Islet precursor cell (in vitro differentiated cells): ENCODE measurements around the gene PPIF.
"Not testable (repeated sequence)": the region's sequence is repeated elsewhere in the genome, so short reads cannot be mapped to it uniquely, and the experiment has no call there.

Source experiments
- DNase-seq: peaks from one replicate; pipeline ENCODE4 v3.0.0-alpha.2; 2018

PPIF gene

DNA sequence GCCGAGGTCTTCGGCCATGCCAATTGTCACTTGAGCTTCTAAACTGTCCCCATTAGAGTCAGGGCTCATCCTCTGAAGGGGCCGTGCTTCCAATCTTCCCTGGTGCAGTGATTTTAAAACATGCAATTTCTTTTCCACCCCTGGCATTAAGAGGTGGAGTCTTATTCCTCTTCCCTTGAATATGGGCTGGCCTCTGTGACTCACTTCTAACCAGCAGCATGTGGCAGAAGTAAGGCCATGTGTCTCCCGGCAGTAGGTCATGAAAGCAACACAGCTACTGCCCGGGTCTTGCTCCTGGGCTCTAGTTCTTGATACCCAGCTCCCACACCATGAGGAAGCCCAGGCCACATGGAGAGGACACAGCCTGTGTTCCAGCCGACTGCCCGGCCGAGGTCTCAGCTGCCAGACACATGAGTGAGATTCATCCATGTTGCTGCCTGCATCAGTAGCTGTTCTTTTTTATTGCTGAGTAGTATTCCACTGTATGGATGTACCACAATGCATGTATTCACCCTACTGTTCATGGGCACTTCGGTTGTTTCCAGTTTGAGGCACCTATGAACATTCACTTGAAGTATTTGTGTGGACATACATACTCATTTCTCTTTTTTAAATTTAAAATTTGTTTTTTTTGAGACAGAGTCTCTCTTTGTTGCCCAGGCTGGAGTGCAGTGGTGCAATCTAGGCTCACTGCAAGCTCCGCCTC, 14.5 kb upstream of the PPIF start:
- DNase-seq, result not testable (repeated sequence)

DNA sequence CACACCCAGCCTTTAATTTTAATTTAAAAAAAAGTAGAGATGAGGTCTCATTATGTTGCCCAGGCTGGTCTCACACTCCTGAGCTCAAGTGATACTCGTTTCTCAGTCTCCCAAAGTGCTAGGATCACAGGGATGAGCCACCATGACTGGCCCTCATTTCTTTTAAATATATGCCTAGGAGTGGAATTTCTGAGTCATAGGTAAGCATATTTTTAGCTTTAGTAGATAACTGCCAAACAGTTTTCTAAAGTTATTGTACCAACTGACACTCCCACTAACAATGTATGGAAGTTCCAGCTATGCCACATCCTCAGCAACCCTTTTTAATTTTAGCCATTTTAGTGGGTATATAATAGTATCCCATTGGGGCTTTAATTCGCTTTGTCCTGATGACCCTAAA, 13.8 kb upstream of the PPIF start:
- no peak for DNase-seq

DNA sequence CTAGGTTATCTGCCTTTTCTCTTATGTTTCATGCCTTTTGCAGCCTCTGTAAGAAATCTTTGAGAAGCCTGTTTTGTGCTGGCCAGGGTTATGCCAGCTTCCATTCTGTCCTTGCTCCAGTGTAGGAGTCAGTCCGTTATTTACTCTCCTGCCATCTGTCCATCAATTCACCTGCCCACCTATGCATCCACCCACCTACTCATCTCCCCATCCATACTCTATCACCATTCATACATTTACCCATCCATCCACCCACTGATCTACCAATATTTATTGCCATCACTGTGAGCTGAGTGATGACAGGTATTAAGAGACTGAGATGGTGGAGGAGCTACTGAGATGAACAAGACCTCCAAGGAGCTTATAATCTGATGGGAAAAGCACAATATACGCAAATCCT, 12.7 kb upstream of the PPIF start:
- DNase-seq, result no peak

DNA sequence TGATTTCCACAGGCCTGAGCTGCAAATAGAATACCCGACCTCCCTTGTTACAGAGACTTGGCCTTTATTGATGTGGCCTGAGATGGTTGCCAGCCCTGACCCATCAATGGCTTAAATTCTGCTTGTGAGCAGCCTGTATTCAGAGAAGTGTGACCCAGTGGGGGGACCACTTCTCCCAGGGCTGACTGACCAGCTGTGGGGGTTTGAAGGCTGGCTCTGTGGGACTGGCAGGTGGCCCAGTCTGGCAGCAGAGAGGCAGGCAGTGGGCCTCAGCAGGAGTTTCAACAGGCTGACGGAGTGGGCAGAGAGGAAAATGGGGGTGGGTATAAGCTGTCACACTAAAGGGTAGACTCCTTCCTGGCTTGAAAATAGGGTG, 12.2 kb upstream of the PPIF start:
- DNase-seq, result no peak

DNA sequence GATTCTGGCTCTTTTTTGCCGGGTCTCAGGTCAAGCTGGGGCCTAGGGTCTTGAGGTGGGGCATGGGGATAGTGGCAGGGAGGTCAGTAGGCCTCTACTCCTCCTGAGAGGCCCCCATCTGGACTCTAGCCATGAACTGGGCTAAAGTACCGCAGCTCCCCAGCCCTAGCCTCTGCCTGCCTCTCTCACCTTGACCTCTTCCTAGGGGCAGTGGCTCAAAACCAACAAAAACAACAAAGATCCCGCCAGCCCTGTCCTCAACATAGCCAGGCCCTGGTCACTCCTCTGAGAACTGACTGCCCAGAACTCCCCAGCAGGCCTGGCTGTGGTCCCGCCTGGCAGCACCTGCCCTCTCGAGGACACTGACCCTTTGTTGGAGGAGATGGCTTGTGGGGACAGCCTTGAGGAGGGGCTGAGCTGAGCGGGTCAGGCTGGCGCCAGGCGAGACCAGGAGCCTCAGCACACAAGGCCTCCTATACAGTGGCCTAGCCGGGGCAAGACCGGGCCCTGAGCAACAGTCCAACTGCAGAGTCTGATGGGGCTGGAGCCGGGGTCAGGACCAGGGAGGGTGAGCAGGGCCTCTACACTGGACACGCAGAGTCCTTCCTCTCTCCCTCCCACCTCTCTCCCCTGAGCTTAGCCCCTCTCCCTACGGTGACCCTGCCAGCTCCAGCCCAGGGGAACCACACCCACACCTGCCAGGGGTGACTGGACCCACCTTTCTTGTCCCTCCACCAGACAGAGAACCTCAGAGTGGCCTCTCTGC, 11.6 kb upstream of the PPIF start:
- no peak for DNase-seq

DNA sequence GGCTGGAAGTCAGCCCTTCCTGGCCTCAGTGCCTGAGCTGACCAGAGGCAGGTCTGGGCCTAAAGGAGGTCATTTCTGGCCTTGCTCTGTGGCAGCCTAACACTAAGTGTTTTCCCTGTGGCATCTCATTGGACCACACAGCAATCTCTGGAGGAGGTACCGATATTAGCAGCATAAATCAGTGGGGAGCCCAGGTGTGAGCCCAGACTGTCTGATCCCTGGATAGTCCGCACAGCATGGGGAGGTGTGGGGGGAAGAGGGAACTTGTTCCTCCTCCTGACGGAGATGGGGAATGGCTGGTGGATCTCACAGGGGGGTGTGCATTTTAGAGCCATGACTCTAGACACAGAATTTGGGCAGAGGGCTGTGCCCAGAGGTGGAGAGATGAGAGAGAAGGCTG, 11.0 kb upstream of the PPIF start:
- DNase-seq, result no peak

DNA sequence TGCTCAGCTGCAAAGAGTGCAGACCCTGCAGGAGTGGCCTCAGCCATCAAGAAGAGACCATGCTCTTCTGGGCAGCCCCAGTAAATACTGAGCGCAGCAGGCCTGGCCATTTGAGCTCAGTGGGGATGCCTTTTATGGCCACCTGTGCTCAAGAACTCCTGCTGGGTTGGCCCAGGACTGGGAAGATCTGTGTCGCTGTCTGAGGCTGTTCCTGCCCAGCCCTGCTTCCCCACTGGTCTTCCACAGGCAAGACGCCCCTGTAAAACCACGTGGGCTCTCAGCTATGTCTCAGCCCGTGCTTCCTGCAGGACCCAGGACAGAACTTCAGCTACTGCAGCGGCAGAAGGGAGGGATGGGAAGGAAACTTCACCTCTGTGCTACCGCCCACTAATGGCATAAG, 10.5 kb upstream of the PPIF start:
- DNase-seq, result peak; percentile 70

DNA sequence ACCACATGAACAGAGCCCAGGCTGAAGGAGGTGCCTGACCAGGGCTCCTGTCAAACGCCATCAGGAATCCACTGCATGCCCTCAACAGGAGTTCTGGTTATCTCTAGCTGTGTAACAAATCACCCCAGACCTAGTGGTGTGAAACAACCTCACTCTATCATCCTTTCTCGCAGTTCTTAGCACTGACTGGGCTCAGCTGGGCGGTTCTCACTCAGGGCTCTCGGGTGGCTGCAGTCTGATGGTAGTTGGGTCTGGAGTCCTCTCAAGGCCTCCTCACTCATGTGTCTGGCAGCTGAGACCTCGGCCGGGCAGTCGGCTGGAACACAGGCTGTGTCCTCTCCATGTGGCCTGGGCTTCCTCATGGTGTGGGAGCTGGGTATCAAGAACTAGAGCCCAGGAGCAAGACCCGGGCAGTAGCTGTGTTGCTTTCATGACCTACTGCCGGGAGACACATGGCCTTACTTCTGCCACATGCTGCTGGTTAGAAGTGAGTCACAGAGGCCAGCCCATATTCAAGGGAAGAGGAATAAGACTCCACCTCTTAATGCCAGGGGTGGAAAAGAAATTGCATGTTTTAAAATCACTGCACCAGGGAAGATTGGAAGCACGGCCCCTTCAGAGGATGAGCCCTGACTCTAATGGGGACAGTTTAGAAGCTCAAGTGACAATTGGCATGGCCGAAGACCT, 9.3 kb upstream of the PPIF start:
- DNase-seq, result not testable (repeated sequence)

DNA sequence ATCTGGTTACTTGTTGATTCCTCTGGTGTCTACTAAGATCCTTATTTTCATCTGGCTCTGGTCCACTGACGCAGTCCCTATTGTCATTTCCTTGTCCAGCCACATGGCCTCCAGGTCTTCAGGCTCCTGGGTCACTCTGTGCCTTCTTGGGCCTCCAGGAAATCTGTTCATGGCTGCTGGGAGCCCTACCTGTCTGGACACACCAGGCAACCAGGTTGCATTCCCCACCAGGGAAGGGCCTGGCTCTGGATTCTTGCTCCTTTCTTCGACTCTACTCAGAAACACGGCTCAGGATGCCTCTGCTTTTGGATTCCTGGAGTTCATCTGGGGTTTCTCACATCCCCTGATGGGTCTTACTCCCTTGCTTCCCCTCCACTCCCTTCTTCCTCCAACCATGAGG, 8.0 kb upstream of the PPIF start:
- DNase-seq, result no peak

DNA sequence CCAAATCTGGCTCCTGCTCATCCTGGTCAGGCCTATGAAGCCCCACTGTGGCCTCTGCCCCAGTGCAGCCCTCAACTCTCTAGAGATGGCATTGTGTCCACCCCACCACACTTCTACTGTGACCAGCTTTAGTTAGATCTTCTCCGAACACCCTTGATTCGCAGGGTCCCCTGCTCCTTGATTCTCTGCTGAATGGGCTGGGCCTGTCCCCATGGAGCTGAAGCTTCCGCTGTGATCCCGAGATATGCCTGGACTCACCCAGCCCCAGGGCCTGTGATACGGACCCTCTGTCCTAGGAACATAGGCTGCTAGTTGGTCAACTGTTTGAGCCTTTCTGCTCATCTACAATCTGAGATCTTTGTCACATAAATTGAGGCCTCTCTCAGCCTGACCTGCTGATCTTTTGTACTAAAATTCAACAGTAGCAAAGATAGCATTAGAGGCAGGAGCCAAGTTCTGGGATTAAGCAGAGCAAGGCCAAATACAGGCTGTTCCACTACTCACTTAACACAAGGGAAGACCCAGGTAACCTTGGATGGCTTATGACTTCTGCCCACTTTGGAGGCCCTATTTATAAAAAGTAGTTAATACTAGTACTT, 6.5 kb upstream of the PPIF start:
- peak; percentile 48 for DNase-seq

DNA sequence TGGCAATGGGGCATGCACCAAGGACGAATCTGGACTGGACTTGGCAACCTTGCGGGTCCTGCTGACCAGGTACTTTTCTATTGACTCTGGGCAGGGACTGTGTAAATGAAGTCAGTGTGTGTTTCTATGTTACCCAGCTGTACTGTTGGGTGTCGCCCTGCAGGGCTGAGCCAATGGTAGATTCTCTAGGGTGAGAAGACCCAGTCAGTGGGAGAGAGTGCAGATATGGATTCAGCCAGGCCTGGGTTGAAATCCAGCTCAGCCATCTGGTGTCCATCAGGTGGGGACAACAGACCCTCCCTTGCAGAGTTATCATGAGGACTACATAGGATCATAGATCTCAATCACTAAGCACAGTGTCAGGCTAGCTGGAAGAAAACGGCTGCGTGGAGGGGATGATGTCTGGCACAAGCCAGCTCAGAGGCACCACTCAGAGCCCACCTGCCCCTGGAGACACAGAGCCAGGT, 4.9 kb upstream of the PPIF start:
- peak; percentile 15 for DNase-seq

DNA sequence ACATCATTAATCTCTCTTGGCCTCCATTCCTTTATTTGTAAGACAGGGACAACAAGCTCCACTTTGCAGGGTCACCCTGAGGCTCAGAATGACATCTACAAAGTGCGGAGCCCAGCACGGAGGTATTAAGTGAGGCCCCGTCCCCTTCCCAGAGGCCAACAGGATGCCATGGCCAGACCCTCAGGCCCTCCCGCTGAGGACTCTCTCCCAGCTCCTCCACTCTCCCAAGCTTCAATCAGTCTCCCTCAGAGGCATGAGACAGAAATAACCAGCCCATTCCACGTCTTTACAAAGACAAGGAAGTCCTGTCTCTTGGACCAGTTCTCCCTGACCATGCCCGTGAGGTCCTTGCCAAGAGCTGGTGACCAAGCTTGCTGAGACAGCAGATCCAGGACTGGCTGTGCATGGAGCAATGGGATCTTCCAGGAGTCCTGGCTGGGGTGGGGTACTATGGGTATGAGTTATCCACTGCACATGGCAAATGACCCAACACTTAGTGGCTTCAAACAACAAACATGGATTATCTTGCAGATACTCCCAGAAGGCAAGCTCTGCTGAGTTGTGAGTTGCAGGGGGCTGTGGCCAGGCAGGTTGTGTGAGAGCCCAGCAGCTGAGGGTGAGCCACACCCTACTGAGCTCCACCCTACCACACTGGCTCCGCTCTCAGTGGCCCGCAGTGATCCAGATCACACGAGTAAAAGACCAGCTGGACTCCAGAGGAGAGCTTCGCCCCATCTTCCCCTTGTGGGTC, 4.3 kb upstream of the PPIF start:
- peak; percentile 41 for DNase-seq

DNA sequence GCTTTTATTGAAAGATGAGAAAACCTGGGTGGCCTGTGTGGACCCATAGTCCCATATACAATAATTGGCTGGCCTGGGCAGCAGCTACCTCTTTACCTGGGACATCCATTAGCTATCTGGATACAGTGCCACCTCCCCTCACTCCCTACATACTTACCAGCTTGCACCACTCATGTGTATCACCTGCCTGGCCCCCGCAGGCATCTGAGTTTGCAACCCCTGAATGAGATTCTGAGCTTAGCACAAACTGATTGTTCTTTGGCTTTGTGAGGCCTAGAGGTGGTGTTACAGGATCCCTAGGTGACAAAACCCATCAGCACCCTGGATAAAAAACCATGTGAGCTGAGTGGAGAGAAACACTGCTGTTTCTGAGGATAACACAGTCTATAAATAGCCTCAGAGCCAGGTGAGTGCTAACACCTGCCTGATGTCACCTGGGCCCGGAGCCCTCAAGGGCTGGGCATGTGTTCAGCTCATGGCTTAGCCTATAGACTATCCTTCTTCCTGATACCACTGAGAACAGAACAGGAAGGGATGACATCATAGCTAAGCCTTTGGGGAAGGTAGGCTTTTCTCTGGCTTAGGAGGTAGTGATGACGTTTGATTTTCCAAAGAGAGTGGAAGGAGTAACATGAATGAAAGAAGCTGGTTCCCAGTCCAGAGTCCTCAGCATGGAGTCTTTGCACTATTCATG, 2.6 kb upstream of the PPIF start:
- peak; percentile 36 for DNase-seq

DNA sequence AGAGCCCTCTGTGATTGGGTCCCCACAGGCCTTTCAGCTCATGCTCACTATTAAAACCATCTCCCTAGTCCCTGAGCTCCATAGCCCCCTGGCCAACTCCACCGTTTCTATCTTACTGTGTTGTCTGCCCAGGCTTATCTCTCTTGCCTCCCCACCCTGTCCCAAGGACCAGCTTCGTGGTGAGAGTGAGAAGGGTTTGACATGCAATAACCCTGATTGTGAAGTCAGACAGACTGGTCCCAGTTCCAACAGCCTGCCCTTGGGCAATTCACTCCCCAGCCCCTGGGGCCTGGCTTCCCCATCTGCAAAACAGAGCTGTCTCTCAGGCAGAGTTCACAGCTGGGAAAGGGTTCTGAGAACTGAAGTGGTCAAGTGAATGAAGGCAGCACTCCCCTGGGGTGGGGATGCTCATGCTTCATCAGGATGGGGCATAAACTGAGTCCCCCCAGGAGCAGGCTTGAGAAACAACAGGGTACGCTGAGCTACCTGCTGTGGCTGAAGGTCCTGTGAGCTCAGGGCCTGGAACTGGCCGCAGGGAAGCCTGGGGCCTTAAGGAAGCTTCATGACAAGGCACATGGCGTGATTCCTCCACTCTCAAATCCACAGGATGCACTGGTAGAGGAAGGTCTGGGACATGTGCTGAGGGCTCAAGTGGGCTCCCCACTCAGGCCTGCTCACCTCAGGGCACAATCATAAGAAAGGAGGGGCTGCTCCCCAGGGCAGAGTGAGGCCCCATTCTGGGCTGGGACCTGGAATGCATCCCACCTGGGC, 1.8 kb upstream of the PPIF start:
- DNase-seq, result peak; percentile 58

DNA sequence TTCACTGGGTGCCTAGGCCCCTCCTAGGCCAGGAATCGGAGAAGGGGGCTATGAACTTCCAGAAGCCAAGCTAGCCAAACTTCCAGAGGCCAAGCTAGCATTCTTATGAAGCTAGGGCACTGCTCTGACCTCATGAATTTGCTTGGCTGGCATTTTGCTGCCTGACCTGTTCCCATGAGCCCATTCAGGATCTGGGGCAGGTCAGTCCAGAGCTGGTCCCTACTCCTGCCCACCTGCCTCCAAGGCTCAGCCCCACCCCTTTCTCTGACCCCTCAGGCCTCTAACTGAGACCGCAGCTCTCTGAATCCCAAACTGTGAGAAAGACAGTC, 1.3 kb upstream of the PPIF start:
- DNase-seq, result no peak

DNA sequence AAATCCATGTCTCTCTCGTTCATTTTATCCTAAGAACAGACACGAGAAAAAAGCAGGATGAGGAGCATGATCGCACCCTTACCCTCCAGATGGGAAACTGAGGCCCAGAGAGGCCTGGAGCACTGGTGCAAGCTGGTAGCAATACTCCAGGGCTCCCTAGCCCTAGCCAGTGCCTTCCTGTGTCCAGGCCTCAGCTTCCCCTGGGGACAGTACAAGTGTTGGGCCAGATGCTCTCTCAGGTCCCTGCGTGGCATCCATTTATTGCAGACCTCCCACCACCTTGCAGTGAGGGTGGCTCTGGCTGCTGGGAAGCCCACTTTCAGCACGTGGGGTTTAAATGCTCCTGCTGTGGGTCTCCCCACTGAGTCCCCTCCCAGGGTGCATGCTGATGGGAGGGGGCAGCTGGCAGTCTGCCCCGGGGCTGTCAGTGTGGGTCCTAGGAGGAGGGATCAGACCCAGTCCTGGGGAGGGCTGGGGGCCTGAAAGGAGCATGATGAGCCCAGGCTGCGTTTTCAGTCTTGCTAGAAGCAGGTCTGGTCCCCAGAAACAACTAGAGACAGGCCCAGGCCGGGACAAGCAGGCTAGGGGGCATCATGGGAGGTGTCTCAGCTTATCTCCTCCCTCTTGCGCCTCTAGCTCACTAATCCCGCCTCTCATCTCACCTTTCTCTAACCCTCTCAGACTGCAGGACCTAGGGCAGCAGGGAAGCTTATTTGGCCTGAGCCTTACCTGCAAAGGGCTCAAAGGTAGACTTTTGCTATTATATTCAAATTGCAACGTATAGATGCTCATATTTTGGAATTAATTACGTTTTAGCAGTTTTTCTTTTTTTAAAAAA, 662 bp upstream of the PPIF start:
- DNase-seq, result peak; percentile 52

DNA sequence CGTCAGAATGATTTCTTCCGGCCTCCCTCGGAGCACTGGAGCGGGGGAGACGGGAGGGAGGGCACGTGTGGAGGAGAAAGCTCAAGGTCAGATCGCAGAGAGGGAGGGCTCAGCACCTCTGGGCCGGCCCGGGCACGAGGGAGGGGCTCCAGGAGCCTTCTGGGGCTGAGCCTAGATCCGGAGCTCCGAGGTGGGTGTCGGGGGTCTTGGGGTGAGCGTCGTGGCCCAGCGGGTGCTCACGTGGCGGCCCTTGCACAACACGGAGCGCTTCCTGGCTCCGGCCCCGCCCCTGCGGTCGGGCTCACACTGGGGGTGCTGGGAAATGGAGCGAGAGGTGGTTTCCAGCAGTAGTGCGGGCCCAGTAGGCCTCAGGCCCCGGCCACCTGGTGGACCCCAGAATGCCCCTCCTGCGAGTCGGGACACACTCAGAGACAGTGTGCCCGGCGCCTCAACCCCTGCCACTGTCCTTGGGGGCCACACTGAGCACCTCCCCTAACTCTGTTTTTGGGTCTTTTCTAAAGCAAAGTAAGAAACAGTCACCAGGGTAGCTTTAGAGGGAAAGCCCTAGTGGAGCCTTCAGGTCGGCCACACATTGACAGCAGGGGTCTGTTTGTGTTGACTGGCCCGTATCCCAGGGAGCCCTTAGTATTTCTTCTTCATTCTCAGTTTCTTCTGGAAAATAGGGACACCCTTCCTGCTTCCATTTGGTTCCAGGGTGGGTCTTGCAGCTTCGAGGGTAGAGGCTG, 798 bp downstream of the PPIF start:
- DNase-seq, result peak; percentile 52

DNA sequence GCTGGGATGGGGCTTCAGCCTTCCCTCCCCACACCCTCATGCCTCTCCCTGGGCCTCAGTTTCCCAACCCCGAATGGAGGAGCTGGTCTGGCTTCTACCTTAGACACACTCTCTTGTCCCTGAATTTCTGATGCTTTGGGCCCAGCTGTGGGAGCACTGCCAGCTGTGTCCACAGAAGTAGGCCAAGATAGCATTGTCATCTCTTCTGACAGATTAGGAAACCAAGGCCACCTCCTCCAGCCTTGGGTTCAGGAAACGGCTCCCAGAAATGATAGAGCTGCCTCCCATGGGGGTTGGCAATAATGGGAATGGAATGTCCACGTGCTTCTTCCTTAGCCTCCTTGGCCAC, 1.3 kb downstream of the PPIF start:
- DNase-seq, result no peak

DNA sequence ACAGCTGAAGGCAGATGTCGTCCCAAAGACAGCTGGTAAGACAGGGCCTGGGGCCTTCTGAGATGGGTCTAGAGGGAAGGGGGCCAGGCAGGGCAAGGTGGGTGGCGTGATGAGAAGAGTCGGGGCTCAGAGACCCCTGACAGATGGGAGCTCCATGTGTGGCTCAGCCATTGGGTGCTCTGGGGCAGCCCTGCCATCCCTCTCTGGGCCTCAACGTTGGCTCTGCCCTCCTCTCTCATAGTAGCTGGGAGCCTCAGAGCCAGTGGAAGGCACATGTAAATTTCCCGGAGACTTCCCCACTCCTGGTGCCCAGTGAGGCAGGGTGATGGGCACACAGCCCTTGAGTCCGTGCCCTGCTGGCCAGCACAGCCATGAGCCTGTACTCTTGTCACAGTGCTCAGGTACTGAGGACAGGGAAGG, 1.8 kb downstream of the PPIF start:
- peak; percentile 35 for DNase-seq
